Forelimb muscle (tissue), 1 donor: ENCODE results near the gene AKNA. TPM values are rescaled to one million over a fixed set of nuclear protein-coding genes. Genes with fewer than 3 reads are reported as not detected.

Source experiments
- DNase-seq: peaks from one replicate; pipeline ENCODE4 v3.0.0-alpha.2; 2013; ENCODE audit warnings: low read depth
- polyA plus RNA-seq: library from polyadenylated mRNA; unstranded; fragments of 120-200 nt; gene quantifications from one replicate; pipeline ENCODE4 v1.2.1, GENCODE V29; 2013; ENCODE audit not compliant: insufficient read length

AKNA gene
- polyA plus RNA-seq, 1 donor = 8.4 TPM

GRCh38 chr9:114396558-114397218 lies 8.9 kb upstream of the AKNA start:
- peak; percentile 78 for DNase-seq

GRCh38 chr9:114395768-114396167 lies 8.0 kb upstream of the AKNA start:
- DNase-seq = no peak

- no peak for DNase-seq
These were observed 7.5 kb upstream of the AKNA start for GRCh38 chr9:114395334-114395617.

GRCh38 chr9:114394523-114395333 lies 6.9 kb upstream of the AKNA start:
- DNase-seq = no peak

GRCh38 chr9:114392749-114393112 lies 4.9 kb upstream of the AKNA start:
- no peak for DNase-seq

GRCh38 chr9:114390952-114391351 lies 3.2 kb upstream of the AKNA start:
- no peak for DNase-seq

- DNase-seq = no peak
These were observed 2.0 kb upstream of the AKNA start for GRCh38 chr9:114389612-114390368.

- DNase-seq = no peak
These were observed 1.1 kb upstream of the AKNA start for GRCh38 chr9:114388764-114389375.

- no peak for DNase-seq
These were observed 538 bp upstream of the AKNA start for GRCh38 chr9:114388357-114388682.

- no peak for DNase-seq
These were observed 699 bp downstream of the AKNA start for GRCh38 chr9:114386886-114387679.

GRCh38 chr9:114386361-114386885 lies 1.4 kb downstream of the AKNA start:
- DNase-seq = no peak

GRCh38 chr9:114385397-114386181 lies 2.2 kb downstream of the AKNA start:
- no peak for DNase-seq

GRCh38 chr9:114384836-114385396 lies 2.9 kb downstream of the AKNA start:
- DNase-seq = no peak

- DNase-seq = no peak
These were observed 3.4 kb downstream of the AKNA start for GRCh38 chr9:114384341-114384740.

GRCh38 chr9:114383521-114384231 lies 4.1 kb downstream of the AKNA start:
- no peak for DNase-seq

GRCh38 chr9:114382699-114383520 lies 4.9 kb downstream of the AKNA start:
- no peak for DNase-seq

GRCh38 chr9:114378883-114379282 lies 8.9 kb downstream of the AKNA start:
- no peak for DNase-seq

- DNase-seq = no peak
These were observed 9.8 kb downstream of the AKNA start for GRCh38 chr9:114378016-114378415.
